ENCODE data around the gene HYOU1.

Gene HYOU1

DNA sequence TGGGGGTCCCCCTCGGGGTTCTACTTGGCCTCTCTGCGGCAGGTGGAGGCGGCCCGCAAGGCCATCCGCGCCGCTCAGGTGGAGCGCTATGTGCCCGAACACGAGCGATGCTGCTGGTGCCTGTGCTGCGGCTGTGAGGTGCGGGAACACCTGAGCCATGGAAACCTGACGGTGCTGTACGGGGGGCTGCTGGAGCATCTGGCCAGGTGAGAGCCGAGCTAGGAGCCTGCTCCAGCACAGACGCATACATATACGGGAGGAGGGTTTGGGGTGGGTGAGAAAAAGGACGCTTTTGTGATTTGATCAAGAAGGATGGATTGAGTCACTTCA, 58.7 kb downstream of the HYOU1 start:
- DNase-seq (ENCODE audit: low read depth), result peak; percentile 37
- TF ChIP-seq, protein P1, sequence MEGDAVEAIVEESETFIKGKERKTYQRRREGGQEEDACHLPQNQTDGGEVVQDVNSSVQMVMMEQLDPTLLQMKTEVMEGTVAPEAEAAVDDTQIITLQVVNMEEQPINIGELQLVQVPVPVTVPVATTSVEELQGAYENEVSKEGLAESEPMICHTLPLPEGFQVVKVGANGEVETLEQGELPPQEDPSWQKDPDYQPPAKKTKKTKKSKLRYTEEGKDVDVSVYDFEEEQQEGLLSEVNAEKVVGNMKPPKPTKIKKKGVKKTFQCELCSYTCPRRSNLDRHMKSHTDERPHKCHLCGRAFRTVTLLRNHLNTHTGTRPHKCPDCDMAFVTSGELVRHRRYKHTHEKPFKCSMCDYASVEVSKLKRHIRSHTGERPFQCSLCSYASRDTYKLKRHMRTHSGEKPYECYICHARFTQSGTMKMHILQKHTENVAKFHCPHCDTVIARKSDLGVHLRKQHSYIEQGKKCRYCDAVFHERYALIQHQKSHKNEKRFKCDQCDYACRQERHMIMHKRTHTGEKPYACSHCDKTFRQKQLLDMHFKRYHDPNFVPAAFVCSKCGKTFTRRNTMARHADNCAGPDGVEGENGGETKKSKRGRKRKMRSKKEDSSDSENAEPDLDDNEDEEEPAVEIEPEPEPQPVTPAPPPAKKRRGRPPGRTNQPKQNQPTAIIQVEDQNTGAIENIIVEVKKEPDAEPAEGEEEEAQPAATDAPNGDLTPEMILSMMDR (IDR thresholded peaks at IDR 0.05; ENCODE audit: insufficient read depth, low read depth, low read length, missing control alignments), result no peak
- H3K4me3 ChIP-seq (ENCODE audit: low read length), result peak overlapping the region; percentile 84

DNA sequence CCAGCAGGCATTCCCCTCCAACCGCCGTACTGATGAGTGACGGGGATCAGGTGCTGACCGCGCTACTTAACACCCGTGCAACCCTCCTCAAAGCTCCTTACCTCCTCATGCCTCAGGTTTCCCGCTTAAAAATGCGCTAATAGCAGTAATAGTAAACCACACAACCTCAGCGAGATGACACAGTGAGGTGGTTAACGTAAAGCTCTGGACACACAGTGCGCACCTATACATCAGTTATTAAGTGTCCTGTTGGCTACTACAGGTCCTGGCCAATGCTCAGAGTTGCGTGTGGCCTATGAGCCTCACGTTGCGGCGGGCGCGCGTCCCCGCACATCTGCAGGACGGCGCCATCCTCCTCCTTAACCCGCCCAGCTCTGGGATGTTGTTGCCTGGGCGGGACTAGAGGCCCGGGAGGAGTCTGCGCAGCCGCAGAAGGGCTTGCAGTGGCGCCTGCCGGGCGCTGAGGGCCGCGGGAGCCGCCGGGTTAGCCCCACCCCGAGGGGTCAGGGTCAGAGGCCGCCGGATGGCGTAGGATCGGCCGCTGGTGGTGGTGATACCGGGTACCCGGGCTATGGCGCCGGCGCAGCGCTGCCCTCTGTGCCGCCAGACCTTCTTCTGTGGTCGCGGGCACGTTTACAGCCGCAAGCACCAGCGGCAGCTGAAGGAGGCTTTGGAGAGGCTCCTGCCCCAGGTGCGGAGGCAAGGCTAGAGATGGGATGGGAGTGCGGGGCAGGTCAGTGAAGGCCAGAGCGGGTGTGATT, 59.2 kb downstream of the HYOU1 start, which contains the start of gene CENATAC:
Gene CENATAC, plus strand, starts transcription at position 512 of the 761 bp plus-strand sequence. Its CDS starts 60 bp downstream, at position 572.
- H3K4me3 ChIP-seq (ENCODE audit: low read length), result peak within 1 kb of the TSS; percentile 84
- TF ChIP-seq, protein P1 (IDR thresholded peaks at IDR 0.05; ENCODE audit: insufficient read depth, low read depth, low read length, missing control alignments), result no peak
- peak; percentile 89 for DNase-seq (ENCODE audit: low read depth)

GRCh38 chr11:118996926-118997626, 59.9 kb downstream of the HYOU1 start:
- peak; percentile 28 for DNase-seq (ENCODE audit: low read depth)
- H3K4me3 ChIP-seq (ENCODE audit: low read length), result peak overlapping the region; percentile 84
- TF ChIP-seq, protein P1 (IDR thresholded peaks at IDR 0.05; ENCODE audit: insufficient read depth, low read depth, low read length, missing control alignments), result peak; percentile 27
